Suppressor macrophage treated with lipopolysaccharide for 1 hour (primary cell): ENCODE measurements around the gene SERTAD1.
"Not testable (repeated sequence)": the region's sequence is repeated elsewhere in the genome, so short reads cannot be mapped to it uniquely, and the experiment has no call there.

ENCODE experiments used
- DNase-seq, 3 donors: peaks; one replicate each; pipeline ENCODE4 v3.0.0-alpha.2; 2020 to 2022

SERTAD1 gene

DNA sequence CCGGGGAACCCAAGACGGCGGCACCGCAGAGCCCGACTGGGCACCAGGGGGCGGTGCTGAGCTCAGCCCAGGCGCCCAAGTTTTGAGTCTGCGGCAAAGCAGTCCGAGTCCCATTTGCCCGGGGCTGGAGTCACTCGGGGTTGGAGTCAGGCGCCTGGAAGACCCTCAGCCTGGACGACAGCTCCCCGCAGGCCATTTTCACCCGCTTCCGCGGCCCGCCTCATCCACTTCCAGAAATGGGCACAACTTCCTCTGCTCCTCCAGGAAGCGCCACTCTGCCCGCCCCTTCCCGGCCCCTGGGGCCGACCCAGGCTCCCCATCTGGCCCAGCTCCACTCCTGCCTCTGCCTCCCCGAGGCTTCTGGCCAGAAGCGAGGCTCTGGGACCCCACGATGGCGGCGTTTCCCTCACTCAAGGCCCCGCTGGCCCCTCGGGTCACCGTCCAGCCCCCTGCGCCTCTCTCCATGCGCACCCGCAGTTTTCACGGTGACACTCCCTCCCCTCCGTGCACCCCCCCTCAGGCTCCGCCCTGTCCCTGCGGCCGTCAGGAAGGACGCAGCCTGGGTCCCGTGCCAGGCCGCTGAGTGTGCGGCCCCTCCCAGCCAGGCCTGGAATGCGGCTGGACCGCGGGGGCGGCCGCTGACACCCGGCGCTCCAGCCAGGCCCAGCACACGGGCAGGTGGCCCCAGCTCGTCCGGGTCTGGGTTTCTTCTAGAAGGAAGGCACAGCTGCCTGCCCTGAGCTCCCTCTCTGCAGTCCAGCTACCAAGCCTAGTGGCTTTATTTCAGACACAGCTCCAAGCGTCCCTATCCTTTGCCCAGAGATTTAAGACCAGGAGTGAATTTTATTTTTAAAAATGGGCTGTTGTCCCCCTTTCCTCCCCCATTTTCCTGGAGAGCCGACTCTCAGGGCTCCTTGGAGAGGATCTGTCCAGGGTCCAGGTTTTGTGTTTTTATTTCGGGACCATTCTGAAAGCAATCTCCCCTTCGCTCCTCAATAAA is 4.7 kb downstream of the SERTAD1 start:
- DNase-seq = peak; percentile 87 to 95 (median 89)

- DNase-seq = no peak
Observed at GRCh38 chr19:40420451-40420765, 5.4 kb downstream of the SERTAD1 start.

DNA sequence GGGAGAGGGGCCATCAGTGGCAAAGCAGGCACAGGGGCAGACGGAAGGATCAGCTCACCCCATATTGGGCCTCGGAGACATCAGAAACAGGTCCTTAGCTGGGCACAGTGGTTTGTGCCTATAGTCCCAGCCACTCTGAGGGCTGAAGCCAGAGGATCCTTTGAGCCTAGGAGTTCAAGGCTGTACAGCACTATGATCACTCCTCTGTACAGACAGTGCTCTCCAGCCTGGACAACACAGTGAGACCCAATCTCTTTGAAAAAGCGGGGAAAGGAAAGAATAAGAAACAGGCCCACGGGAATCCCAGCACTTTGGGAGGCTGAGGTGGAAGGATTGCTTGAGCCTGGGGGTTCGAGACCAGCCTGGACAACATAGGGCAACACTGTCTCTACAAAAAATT is 6.0 kb downstream of the SERTAD1 start:
- DNase-seq = no peak

- DNase-seq = no peak
Observed at GRCh38 chr19:40419066-40419612, 6.7 kb downstream of the SERTAD1 start.

DNA sequence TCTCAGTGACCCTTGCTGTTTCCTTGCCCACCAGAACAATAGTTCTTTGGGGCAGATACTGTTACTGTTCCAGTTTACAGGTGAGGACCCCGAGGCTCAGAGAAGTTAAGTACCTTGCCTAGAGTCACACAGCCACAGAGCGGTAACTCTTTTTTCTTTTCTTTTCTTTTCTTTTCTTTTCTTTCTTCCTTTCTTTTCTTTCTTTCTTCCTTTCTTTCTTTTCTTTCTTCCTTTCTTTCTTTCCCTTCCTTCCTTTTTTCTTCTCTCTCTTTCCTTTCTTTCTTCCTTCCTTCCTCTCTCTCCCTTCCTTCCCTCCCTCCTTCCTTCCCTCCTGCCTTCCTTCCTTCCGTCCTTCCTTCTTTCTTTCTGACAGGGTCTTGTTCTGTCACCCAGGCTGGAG is 7.8 kb downstream of the SERTAD1 start:
- DNase-seq = no peak

GRCh38 chr19:40417643-40417981 is 8.2 kb downstream of the SERTAD1 start:
- no peak for DNase-seq

- peak; percentile 44 to 63 (median 46) for DNase-seq
Observed at GRCh38 chr19:40416918-40417642, 8.7 kb downstream of the SERTAD1 start.

DNA sequence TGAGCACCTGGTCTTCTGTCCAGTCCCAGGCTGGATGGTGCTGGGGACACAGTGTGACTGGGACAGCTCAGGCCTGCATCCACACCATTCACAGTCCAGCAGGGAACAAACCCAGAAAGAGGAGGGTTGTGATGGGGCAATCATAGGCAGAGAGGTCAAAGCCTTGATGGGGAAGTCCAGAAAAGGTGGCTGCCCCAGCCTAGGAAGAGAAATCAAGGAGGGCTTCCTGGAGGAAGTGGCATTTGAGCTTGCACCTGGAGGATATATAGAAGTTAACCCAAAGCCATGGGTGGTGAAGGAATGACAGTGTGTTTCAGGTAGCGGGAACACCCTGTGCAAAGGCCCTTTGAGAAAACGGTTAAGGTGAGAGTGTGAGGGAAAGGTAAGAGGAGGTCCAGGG is 10.0 kb downstream of the SERTAD1 start:
- DNase-seq = no peak

DNA sequence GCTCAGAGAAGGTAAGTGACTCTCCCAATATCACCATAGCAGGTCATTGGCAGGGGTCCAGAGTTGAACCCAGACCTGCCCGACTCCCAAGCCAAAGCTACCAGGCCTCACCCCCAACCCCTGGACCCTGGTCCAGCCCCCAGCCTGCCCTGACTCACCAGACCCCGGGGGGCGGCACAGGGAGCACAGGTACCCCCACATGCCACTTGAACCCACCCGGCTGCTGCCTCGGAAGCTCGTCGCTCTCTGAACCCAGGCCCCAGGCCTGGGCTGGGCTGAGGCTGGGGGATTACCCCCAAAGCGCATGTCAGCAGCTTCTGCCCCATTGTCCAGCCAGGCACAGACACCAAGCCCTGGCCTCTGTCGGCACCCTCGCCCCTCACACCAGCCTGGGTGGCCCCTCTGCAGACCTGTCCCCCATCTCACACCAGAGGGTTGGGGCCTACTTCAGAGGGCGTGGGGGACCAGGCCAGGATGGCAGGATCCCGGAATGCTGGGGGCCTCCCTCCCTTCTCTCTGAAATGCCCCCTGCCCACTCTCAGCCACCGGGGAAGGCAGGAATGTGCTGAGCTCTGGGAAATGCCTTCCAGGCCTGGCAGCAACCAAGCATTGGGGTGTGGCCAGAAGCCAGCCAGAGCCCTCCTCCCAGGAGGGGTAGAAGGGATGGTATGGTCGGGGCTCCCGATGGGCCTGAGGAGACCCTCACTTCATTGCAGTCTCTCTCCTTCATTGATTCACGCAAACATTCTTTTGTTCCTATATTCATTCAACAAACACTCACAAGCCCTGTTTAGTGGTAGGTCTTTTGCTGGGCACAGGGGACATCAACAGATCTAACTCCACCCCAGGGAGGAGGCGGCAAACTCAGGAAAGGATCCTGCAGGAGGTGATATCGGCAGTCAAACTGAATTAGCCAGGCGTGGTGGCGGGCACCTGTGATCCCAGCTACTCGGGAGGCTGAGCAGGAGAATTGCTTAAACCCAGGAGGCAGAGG is 11.0 kb downstream of the SERTAD1 start:
- no peak for DNase-seq

- no peak for DNase-seq
Observed at GRCh38 chr19:40413291-40413845, 12.4 kb downstream of the SERTAD1 start, which contains the start of gene PRX. PRX (minus strand) TSS chr19:40413378; CDS start chr19:40407932, 5,446 bp downstream.

DNA sequence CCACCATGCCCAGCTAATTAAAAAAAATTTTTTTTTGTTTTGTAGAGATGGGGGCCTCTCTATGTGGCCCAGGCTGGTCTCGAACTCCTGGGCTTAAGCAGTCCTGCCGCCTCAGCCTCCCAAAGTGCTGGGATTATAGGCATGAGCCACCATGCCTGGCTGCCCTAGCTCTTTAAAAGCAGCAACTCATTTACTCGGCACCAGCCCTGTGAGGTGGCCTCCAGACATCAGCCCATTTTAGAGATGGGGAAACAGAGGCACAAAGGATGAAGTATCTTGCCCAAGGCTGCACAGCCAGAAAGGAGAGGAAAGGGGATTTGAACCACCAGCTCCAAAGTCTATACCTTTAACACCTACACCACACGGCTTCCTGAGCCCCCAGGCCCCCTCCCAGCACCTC is 12.9 kb downstream of the SERTAD1 start:
- no peak for DNase-seq

- no peak for DNase-seq
Observed at GRCh38 chr19:40411958-40412499, 13.8 kb downstream of the SERTAD1 start.

DNA sequence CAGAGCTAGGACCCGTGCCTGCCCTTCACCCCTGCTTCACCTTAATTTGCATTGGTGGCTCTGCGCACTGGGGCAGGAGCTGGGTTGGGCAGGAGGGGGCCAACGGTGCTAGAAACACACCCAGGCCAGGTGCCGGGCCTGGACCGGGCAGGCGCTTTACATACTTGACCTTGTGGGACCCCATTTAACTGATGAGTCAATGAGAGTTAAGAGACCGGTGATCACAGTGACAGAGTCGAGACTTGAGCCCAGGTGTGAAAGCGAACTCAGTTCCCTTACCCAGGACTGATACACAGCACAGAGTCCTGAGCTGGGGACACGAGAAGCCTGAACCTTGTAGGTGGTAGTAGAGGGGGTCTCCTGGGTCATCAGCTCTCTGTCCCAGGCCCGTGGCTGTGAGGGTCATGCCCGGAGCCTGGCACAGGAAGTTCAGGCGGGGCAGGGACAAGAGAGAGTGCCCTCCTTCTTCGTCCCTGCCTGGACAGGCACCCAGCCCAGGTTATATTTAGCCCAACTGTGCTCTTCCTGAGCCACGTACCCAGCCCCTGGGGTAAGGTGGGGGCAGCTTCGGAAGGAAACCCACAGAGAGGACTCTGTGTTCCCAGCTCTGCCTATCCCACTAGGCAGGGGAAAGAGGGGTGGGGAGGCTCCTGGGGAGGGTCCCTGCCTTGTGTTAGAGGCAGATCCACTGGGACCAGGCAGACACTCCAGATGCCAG is 14.5 kb downstream of the SERTAD1 start:
- no peak for DNase-seq

GRCh38 chr19:40410030-40410389 is 15.8 kb downstream of the SERTAD1 start:
- DNase-seq = no peak

GRCh38 chr19:40408598-40408925 is 17.2 kb downstream of the SERTAD1 start:
- DNase-seq = not testable (repeated sequence)

- DNase-seq = no peak
Observed at GRCh38 chr19:40407714-40408597, 17.8 kb downstream of the SERTAD1 start.

DNA sequence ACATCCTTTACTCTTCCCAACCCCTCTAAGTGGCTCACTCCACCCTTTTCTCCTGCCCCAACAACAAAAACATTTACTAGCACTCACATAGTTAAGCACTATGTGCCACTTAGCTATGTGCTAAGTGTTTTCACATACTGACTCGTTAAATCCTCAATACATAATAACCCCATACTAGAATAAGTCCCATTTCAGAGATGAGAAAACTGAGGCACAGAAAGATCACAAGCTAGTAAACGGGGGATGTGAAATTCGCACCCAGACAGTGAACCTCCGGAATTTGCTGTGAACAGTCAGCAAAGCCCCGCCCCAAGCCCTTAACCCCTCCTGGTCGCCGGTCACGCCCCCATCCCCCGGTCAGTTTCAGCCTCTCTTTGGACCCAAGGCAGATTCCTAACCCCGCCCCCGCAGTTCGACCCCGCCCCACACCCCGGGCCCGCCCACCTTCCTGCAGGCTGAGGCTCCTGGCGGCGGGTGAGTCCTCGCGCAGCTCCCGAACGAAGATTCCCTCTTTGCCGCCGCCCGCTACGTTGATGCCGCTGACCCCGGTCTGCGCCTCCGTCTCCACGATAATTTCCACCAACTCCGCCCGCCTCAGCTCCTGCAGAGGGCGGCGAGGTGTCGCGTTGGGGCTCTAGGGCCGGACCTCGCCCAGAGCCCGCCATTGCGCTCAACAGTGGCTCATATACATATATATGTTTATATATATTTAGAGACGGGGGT is 22.4 kb downstream of the SERTAD1 start:
- DNase-seq = peak; percentile 88 to 97 (median 94)

- no peak for DNase-seq
Observed at GRCh38 chr19:40400559-40400958, 25.2 kb downstream of the SERTAD1 start.

GRCh38 chr19:40398417-40399131 is 27.2 kb downstream of the SERTAD1 start:
- DNase-seq = peak; percentile 65 to 85 (median 65)
